ENCODE data around the gene SLC4A1AP.

Gene SLC4A1AP

GRCh38 chr2:27702302-27702701 lies 38.6 kb downstream of the SLC4A1AP start:
- DNase-seq (ENCODE audit: low read depth in 2 of 2) = no peak

- DNase-seq (ENCODE audit: low read depth in 2 of 2) = peak; percentile 73 to 89
Measured at GRCh38 chr2:27703638-27704341, 40.1 kb downstream of the SLC4A1AP start.

- no peak for DNase-seq (ENCODE audit: low read depth in 2 of 2)
Measured at GRCh38 chr2:27704342-27704876, 40.7 kb downstream of the SLC4A1AP start.

GRCh38 chr2:27705851-27706622 lies 42.3 kb downstream of the SLC4A1AP start:
- no peak for DNase-seq (ENCODE audit: low read depth in 2 of 2)

- no peak for DNase-seq (ENCODE audit: low read depth in 2 of 2)
Measured at GRCh38 chr2:27707462-27708256, 44.0 kb downstream of the SLC4A1AP start.

GRCh38 chr2:27708257-27708654 lies 44.6 kb downstream of the SLC4A1AP start:
- no peak for DNase-seq (ENCODE audit: low read depth in 2 of 2)

GRCh38 chr2:27708666-27709065 lies 45.0 kb downstream of the SLC4A1AP start:
- DNase-seq (ENCODE audit: low read depth in 2 of 2) = no peak

- no peak for DNase-seq (ENCODE audit: low read depth in 2 of 2)
Measured at GRCh38 chr2:27709326-27709725, 45.6 kb downstream of the SLC4A1AP start.

- no peak for DNase-seq (ENCODE audit: low read depth in 2 of 2)
Measured at GRCh38 chr2:27709960-27710575, 46.4 kb downstream of the SLC4A1AP start.

- no peak for DNase-seq (ENCODE audit: low read depth in 2 of 2)
Measured at GRCh38 chr2:27710640-27711430, 47.1 kb downstream of the SLC4A1AP start.

GRCh38 chr2:27711804-27712203 lies 48.1 kb downstream of the SLC4A1AP start:
- no peak for DNase-seq (ENCODE audit: low read depth in 2 of 2)

GRCh38 chr2:27712522-27712921 lies 48.8 kb downstream of the SLC4A1AP start:
- DNase-seq (ENCODE audit: low read depth in 2 of 2) = no peak

GRCh38 chr2:27713201-27713600 lies 49.5 kb downstream of the SLC4A1AP start:
- DNase-seq (ENCODE audit: low read depth in 2 of 2) = no peak

- DNase-seq (ENCODE audit: low read depth in 2 of 2) = no peak
Measured at GRCh38 chr2:27714053-27714452, 50.4 kb downstream of the SLC4A1AP start.

GRCh38 chr2:27714851-27715291 lies 51.2 kb downstream of the SLC4A1AP start:
- DNase-seq (ENCODE audit: low read depth in 2 of 2) = no peak

- DNase-seq (ENCODE audit: low read depth in 2 of 2) = no peak
Measured at GRCh38 chr2:27715318-27716210, 51.9 kb downstream of the SLC4A1AP start.

- no peak for DNase-seq (ENCODE audit: low read depth in 2 of 2)
Measured at GRCh38 chr2:27716301-27717069, 52.8 kb downstream of the SLC4A1AP start.

- DNase-seq (ENCODE audit: low read depth in 2 of 2) = no peak
Measured at GRCh38 chr2:27717070-27717795, 53.5 kb downstream of the SLC4A1AP start.
